RWPE1 (cell line): ENCODE data around the gene ATP6V1C2.

Experiments used
- CTCF ChIA-PET: fragments of 350-600 bp; sonication (Branson Sonifier 250); formaldehyde crosslinking; extraction: SDS; loops from one replicate; lab custom pipeline; 2021; lab: Yijun Ruan, JAX
- POLR2A ChIA-PET: fragments of 400-600 bp; formaldehyde crosslinking; extraction: SDS; loops from one replicate; lab custom pipeline; 2020; ENCODE audit warnings: antibody characterized with exemption; ENCODE audit not compliant: low non-redundant PET; lab: Yijun Ruan, JAX
- DNase-seq: peaks from one replicate; pipeline ENCODE4 v3.0.0; 2012; ENCODE audit warnings: low spot score
- H3K27ac ChIP-seq: fragments of 450-650 bp; 2 replicates; pipeline ENCODE4 v1.5.1; 2017
- CTCF ChIP-seq: fragments of 450-650 bp; conservative IDR thresholded peaks from 2 replicates; pipeline ENCODE4 v1.5.1; 2017; ENCODE audit warnings: low read depth, mild to moderate bottlenecking

Gene ATP6V1C2

DNA sequence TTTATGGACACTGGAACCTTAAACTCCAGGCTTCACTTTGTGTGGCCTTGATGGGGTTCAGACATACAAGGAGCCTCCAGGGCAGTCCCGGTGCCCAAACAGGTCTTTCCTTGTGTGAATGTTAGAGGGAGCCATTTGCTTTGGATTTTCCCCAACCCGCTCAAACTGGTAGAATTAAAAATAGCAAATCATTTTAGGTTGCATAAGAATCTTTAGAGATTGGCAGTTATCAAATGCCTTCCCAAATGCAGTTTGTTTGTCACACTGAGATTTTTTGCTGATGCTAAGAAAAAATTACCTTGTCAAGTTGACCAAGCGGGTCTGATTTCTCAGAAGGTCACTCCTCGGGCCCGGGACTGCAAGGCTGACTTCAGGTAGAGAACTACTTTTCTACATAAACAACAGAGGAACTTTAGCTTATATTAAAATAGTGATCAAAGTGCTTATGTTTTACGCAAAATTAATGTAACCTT, 36.4 kb downstream of the ATP6V1C2 start:
- no peak overlapping the region for H3K27ac ChIP-seq
- no peak for TF ChIP-seq CTCF
- DNase-seq, result no peak
- CTCF ChIA-PET, result no interaction called here
- POLR2A ChIA-PET, result no interaction called here

- no peak for TF ChIP-seq CTCF
- CTCF ChIA-PET, result no interaction called here
- H3K27ac ChIP-seq, result no peak overlapping the region
- no peak for DNase-seq
- POLR2A ChIA-PET, result no interaction called here
These were observed 37.8 kb downstream of the ATP6V1C2 start for GRCh38 chr2:10759151-10759714.

DNA sequence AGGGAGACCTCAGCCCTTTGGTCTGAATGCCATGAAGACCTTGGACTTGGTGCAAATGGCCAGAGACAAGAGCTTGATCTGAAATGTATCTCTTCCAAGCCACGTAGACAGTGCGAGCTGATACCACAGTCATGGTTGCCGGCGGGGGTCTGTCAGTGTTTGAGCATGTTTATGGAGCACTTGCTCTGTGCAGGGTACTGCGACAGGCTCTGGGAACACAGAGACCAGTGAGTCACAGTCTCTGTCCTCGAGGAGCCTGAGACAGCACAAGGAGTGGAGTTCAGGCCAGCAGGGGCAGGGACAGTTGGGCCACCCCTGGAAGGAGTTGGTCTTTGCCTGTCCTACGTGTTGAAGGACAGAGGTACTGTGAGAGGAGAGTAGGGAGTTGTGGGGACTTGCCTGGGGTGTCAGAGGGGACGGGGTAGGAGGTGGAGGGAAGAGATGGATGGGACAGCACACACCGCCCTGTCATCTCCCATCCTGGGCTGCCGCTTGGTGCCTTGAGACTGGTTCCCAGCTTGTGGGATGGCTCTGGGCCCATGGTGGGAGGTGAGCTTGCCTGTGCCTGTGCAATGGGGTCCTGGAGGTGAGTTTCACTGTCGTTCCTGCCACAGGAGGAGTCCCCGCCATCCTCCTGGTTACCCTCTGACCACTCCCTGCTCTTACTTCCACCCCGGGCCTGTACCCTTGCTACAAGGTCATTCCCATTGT, 39.5 kb downstream of the ATP6V1C2 start:
- POLR2A ChIA-PET, result no interaction called here
- DNase-seq, result no peak
- H3K27ac ChIP-seq, result no peak overlapping the region
- CTCF ChIA-PET, result no interaction called here
- no peak for TF ChIP-seq CTCF

DNA sequence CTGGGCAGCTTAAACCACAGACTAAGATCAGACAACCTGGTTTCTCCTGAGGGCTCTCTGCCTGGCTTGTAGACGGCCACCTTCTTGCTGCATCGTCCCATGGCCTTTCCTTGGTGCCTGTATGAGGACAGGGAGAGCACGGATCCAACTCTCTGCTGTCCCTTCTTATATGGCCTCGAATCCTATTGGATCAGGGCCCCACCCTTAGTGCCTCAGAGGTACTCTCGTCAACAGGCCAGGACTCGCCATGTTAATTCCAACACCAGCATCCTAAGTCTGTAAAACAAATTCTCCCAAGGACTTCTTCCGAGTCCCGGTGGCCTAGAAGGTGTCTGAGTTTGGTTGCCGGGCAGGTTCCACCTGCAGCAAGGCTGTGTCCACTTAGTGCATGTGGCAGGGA, 40.2 kb downstream of the ATP6V1C2 start:
- POLR2A ChIA-PET, result no interaction called here
- H3K27ac ChIP-seq, result no peak overlapping the region
- DNase-seq, result no peak
- TF ChIP-seq CTCF, result no peak
- CTCF ChIA-PET, result interaction anchor here (0.6 kb wide), 1 partner anchor 198 kb away, joined by 4 read pairs; no protein-coding TSS in a partner anchor

DNA sequence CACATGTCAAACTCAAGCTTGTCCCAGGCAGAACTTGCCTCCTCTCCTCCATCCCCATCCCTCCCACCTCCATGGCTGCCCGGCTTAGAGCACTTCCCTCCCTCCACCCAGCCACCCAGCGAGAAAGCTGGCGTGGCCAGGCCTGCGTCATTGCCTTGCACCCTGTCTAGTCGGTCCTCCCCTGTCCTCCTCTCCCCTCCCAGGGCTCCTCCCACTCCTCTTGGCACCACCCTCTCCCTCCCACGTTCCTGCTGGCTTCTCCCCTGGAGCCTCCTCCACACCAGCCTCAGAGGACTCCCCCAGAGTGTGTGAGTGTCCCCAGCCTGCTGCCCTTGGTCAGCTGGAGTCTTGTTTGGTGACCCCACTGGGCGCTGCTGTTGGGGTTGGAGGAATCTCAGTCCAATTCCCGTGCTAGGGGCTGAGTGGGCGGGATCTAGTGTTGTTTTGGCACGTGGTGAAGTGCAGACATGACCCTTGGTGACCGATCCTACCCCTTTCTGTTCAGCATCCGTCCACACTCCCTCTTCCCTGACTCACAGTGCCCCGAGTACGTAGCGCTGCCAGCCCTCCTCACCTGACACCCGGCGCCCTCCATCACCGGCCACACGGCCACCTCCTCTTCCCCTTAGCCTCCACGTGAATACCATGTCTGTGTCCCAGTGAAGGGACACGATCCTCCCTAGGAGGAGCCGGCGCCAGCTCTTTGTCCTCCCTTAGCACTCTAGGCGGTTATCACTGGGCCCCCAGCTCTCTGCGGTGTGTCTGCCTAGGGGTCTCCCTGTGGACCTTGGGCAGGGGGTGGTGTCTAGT, 41.4 kb downstream of the ATP6V1C2 start:
- DNase-seq, result no peak
- no peak for TF ChIP-seq CTCF
- H3K27ac ChIP-seq, result no peak overlapping the region
- ChIA-PET POLR2A (no interaction called here), CTCF (interaction anchor here (0.6 kb wide), 1 partner anchor 270 kb away, joined by 3 read pairs; no protein-coding TSS in a partner anchor)

DNA sequence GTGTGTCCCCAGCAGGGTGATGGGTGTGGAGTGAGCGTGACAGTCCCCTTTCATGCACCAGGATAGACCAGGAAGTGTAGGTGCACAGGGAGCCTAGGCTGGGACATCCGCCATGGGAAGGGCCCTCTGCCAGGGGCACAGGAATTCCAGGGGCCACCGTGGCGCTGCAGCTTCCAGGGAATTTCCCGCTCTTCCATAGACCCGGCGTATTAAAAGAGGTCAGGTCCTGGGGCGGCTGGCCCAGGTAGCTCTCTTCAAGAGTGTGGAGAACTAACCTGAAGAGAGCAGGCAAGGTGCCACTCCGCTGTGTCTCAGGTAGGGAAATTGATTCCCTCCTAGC, 42.0 kb downstream of the ATP6V1C2 start:
- CTCF ChIA-PET, result no interaction called here
- POLR2A ChIA-PET, result no interaction called here
- no peak overlapping the region for H3K27ac ChIP-seq
- no peak for DNase-seq
- no peak for TF ChIP-seq CTCF
